Erythroblast (primary cell): ENCODE data around the gene XPR1.

Source experiments
- GATA1 ChIP-seq: IDR thresholded peaks from 2 replicates; pipeline ENCODE4 v1.6.1; 2011; ENCODE audit warnings: low read depth, mild to moderate bottlenecking, control low read depth, low read length, moderate library complexity
- POLR2A ChIP-seq: IDR thresholded peaks from 2 replicates; pipeline ENCODE4 v1.6.1; 2011; ENCODE audit warnings: mild to moderate bottlenecking, low read length

GRCh38 chr1:180905927-180906326 lies 274.1 kb downstream of the XPR1 start:
- no peak for TF ChIP-seq POLR2A
- no peak for TF ChIP-seq GATA1
